ENCODE measurements around the gene NFAM1.

GRCh38 chr22:42419243-42419881, 12.8 kb downstream of the NFAM1 start:
- no peak for TF ChIP-seq CTCF (IDR thresholded peaks at IDR 0.05)
- TF ChIP-seq POLR2A (IDR thresholded peaks at IDR 0.05) = no peak

Measured in adrenal gland (tissue), 5 donors.